Neural cell (in vitro differentiated cells): ENCODE measurements around the gene COA7. TPM values are rescaled to one million over a fixed set of nuclear protein-coding genes. Genes with fewer than 3 reads are reported as not detected.
A peak's percentile ranks its signal among the peaks of the same experiment; 100 is the strongest.

Experiments
- H2AFZ ChIP-seq: fragments of 200-600, 300-800 bp; sonication (generic), shearing (Covaris generic); 2 replicates; pipeline ENCODE4 v1.6.0; 2014; ENCODE audit warnings: low read depth, mild to moderate bottlenecking, antibody characterized with exemption, low read length, moderate library complexity
- H3F3A ChIP-seq: fragments of 200-600 bp; shearing (Covaris generic); 2 replicates; pipeline ENCODE4 v1.6.1; 2016; ENCODE audit warnings: mild to moderate bottlenecking, moderate library complexity, mixed read lengths, antibody characterized with exemption, low read length; ENCODE audit not compliant: insufficient read depth, poor library complexity, severe bottlenecking
- H3K27ac ChIP-seq: fragments of 200-600, 300-800 bp; sonication (generic), shearing (Covaris generic); 2 replicates; pipeline ENCODE4 v1.5.1; 2014; ENCODE audit warnings: mild to moderate bottlenecking, low read length, moderate library complexity
- H3K27me3 ChIP-seq: fragments of 300-800, 200-600 bp; sonication (generic), shearing (Covaris generic); 2 replicates; pipeline ENCODE4 v1.6.0; 2014; ENCODE audit warnings: mild to moderate bottlenecking, low read depth, low read length, moderate library complexity; ENCODE audit not compliant: insufficient read depth
- H3K36me3 ChIP-seq: fragments of 300-800, 200-600 bp; sonication (generic), shearing (Covaris generic); 2 replicates; pipeline ENCODE4 v1.5.1; 2014; ENCODE audit warnings: mild to moderate bottlenecking, antibody characterized with exemption, low read length, moderate library complexity; ENCODE audit not compliant: insufficient read depth
- H3K4me2 ChIP-seq: fragments of 300-800, 200-600 bp; sonication (generic), shearing (Covaris generic); 2 replicates; pipeline ENCODE4 v1.6.0; 2014; ENCODE audit warnings: mild to moderate bottlenecking, low read length
- H3K4me3 ChIP-seq: fragments of 300-800, 200-600 bp; sonication (generic), shearing (Covaris generic); 2 replicates; pipeline ENCODE4 v1.5.1; 2014; ENCODE audit warnings: mild to moderate bottlenecking, low read length, moderate library complexity
- H3K79me2 ChIP-seq: fragments of 200-600 bp; shearing (Covaris generic); replicated peaks from 2 replicates; pipeline ENCODE4 v1.6.0; 2014; ENCODE audit warnings: mild to moderate bottlenecking, low read length, moderate library complexity; ENCODE audit not compliant: insufficient read depth
- H3K9ac ChIP-seq: fragments of 300-800, 200-600 bp; sonication (generic), shearing (Covaris generic); 2 replicates; pipeline ENCODE4 v1.6.1; 2016; ENCODE audit warnings: mild to moderate bottlenecking, low read length, mixed read lengths
- H3K9me2 ChIP-seq: fragments of 200-600 bp; shearing (Covaris generic); 2 replicates; pipeline ENCODE4 v1.6.1; 2016; ENCODE audit warnings: mild to moderate bottlenecking, low read length, mixed read lengths; ENCODE audit not compliant: insufficient read depth
- H3K9me3 ChIP-seq: fragments of 200-600, 300-800 bp; sonication (generic), shearing (Covaris generic); 2 replicates; pipeline ENCODE4 v1.6.1; 2016; ENCODE audit warnings: mild to moderate bottlenecking, mixed run types, low read length, moderate library complexity, mixed read lengths
- H4K20me1 ChIP-seq: fragments of 200-600 bp; shearing (Covaris generic); 2 replicates; pipeline ENCODE4 v1.6.1; 2016; ENCODE audit warnings: mild to moderate bottlenecking, mixed run types; ENCODE audit not compliant: insufficient read depth
- CTCF ChIP-seq: fragments of 450-650 bp; IDR thresholded peaks from 2 replicates; pipeline ENCODE4 v1.5.1; 2014; ENCODE audit warnings: antibody characterized with exemption, mild to moderate bottlenecking, moderate library complexity; ENCODE audit not compliant: poor library complexity, severe bottlenecking
- EP300 ChIP-seq: fragments of 450-650 bp; conservative IDR thresholded peaks from 2 replicates; pipeline ENCODE4 v1.6.1; 2014; ENCODE audit warnings: antibody characterized with exemption, mild to moderate bottlenecking, moderate library complexity; ENCODE audit not compliant: poor library complexity, severe bottlenecking
- EZH2 ChIP-seq: fragments of 200-600, 300-800 bp; shearing (Covaris generic), sonication (generic); IDR thresholded peaks from 2 replicates; pipeline ENCODE4 v1.6.1; 2014; ENCODE audit warnings: antibody characterized with exemption, low read length, borderline replicate concordance, mild to moderate bottlenecking; ENCODE audit not compliant: insufficient read depth, poor library complexity, severe bottlenecking
- MXI1 ChIP-seq: fragments of 450-650 bp; conservative IDR thresholded peaks from 2 replicates; pipeline ENCODE4 v1.6.1; 2014; ENCODE audit warnings: antibody characterized with exemption, mild to moderate bottlenecking; ENCODE audit not compliant: poor library complexity, severe bottlenecking
- POLR2AphosphoS5 ChIP-seq: IDR thresholded peaks from 2 replicates; pipeline ENCODE4 v1.6.1; 2012
- RAD21 ChIP-seq: fragments of 450-650 bp; conservative IDR thresholded peaks from 2 replicates; pipeline ENCODE4 v1.6.1; 2014; ENCODE audit warnings: antibody characterized with exemption, mild to moderate bottlenecking, moderate library complexity
- REST ChIP-seq: IDR thresholded peaks from 2 replicates; pipeline ENCODE4 v1.6.1; 2012; ENCODE audit warnings: borderline replicate concordance
- polyA plus RNA-seq: library from polyadenylated mRNA; depleted of rRNA; stranded (reverse); fragments of >200 nt; gene quantifications from 2 replicates; pipeline ENCODE4 v1.2.3, GENCODE V29; 2014

The COA7 gene
- polyA plus RNA-seq, 1 donor from 2014 or later = 11.6 TPM

GRCh38 chr1:52727956-52728656, 30.0 kb upstream of the COA7 start:
- H3K27me3 ChIP-seq = no peaks in the 10 kb centered on the region
- H4K20me1 ChIP-seq = no peaks in the 10 kb centered on the region
- H3K36me3 ChIP-seq = no peaks in the 10 kb centered on the region
- H3K9ac ChIP-seq = no peak overlapping the region
- peak overlapping the region; percentile 81 for H3K4me2 ChIP-seq
- H2AFZ ChIP-seq = no peak overlapping the region
- peaks cover 54% of the 10 kb centered on the region for H3K79me2 ChIP-seq
- H3F3A ChIP-seq = no peaks in the 10 kb centered on the region
- H3K9me3 ChIP-seq = no peaks in the 10 kb centered on the region
- H3K4me3 ChIP-seq = peak overlapping the region; percentile 75
- peak overlapping the region; percentile 89 for H3K27ac ChIP-seq
- H3K9me2 ChIP-seq = no peaks in the 10 kb centered on the region
- no peak for TF ChIP-seq EP300
- TF ChIP-seq CTCF = no peak
- no peak for TF ChIP-seq RAD21

- H3K79me2 ChIP-seq = peaks cover 48% of the 10 kb centered on the region
- TF ChIP-seq MXI1 = no peak
- TF ChIP-seq REST = peak; percentile 29
- TF ChIP-seq EZH2 = no peak
- no peak for TF ChIP-seq POLR2AphosphoS5
Measured at GRCh38 chr1:52727114-52727586, 29.0 kb upstream of the COA7 start.

More at GRCh38 chr1:52727114-52727586, 29.0 kb upstream of the COA7 start:
- Histone ChIP-seq H3K4me3 (peak overlapping the region; percentile 75), H3K9me2 (no peaks in the 10 kb centered on the region), H2AFZ (peak overlapping the region; percentile 67), H3K9ac (peak overlapping the region; percentile 87), H3K9me3 (no peaks in the 10 kb centered on the region), H4K20me1 (no peaks in the 10 kb centered on the region), H3K36me3 (no peaks in the 10 kb centered on the region), H3K27me3 (no peaks in the 10 kb centered on the region), H3K27ac (peak overlapping the region; percentile 89), H3K4me2 (peak overlapping the region; percentile 81), H3F3A (no peaks in the 10 kb centered on the region)
